ENCODE results near the gene TLR9. TPM values are rescaled to one million over a fixed set of nuclear protein-coding genes. Genes with fewer than 3 reads are reported as not detected.
A peak's percentile ranks its signal among the peaks of the same experiment; 100 is the strongest.

TLR9 gene
- total and polyA plus RNA-seq, 9 of the 15 experiments (the other 6 are each of a cell fraction or from before 2014, with no cell fraction given): not detected

DNA sequence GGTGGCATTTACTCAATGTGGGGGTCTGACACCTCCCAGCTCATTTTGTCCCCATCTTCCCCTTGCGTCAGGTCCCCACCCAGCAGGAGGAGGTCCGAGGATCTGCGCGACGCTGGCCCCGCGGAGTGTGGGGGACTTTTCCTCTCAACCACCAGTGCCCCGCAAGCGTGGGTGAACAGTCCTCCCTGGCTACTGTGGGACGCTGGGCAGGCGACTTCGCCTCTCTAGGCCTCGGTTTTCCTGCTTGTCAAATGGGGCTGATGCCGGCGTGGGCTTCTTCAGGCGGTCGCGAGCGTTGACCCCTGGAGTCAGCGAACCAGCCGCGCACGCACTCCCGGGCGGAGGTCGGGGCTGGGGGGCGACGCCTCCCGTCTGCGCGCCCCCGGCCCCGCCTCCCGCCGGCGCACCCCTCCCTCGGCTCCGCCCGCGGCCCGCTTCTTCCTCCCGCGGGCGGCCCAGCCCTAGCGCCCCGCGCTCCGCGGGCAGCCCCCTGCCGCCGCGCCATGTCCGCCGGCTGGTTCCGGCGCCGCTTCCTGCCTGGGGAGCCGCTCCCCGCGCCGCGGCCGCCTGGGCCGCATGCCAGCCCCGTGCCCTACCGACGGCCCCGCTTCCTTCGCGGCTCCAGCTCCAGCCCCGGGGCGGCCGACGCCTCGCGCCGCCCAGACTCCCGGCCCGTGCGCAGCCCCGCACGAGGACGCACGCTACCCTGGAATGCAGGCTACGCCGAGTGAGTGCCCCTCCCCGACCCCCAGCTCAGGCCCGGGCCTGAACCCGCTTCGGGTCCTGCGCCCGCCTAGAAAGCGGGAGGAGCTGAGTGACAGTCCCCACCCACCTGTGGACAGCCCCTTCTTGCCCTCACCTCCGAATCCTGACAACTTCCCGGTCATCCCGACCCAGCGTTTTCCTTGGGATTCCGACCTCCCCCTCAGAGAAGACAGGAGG, 20.1 kb upstream of the TLR9 start, which contains the start of gene PPM1M (continued):
- TF ChIP-seq, protein P1, sequence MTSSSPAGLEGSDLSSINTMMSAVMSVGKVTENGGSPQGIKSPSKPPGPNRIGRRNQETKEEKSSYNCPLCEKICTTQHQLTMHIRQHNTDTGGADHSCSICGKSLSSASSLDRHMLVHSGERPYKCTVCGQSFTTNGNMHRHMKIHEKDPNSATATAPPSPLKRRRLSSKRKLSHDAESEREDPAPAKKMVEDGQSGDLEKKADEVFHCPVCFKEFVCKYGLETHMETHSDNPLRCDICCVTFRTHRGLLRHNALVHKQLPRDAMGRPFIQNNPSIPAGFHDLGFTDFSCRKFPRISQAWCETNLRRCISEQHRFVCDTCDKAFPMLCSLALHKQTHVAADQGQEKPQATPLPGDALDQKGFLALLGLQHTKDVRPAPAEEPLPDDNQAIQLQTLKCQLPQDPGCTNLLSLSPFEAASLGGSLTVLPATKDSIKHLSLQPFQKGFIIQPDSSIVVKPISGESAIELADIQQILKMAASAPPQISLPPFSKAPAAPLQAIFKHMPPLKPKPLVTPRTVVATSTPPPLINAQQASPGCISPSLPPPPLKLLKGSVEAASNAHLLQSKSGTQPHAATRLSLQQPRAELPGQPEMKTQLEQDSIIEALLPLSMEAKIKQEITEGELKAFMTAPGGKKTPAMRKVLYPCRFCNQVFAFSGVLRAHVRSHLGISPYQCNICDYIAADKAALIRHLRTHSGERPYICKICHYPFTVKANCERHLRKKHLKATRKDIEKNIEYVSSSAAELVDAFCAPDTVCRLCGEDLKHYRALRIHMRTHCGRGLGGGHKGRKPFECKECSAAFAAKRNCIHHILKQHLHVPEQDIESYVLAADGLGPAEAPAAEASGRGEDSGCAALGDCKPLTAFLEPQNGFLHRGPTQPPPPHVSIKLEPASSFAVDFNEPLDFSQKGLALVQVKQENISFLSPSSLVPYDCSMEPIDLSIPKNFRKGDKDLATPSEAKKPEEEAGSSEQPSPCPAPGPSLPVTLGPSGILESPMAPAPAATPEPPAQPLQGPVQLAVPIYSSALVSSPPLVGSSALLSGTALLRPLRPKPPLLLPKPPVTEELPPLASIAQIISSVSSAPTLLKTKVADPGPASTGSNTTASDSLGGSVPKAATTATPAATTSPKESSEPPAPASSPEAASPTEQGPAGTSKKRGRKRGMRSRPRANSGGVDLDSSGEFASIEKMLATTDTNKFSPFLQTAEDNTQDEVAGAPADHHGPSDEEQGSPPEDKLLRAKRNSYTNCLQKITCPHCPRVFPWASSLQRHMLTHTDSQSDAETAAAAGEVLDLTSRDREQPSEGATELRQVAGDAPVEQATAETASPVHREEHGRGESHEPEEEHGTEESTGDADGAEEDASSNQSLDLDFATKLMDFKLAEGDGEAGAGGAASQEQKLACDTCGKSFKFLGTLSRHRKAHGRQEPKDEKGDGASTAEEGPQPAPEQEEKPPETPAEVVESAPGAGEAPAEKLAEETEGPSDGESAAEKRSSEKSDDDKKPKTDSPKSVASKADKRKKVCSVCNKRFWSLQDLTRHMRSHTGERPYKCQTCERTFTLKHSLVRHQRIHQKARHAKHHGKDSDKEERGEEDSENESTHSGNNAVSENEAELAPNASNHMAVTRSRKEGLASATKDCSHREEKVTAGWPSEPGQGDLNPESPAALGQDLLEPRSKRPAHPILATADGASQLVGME (CRISPR knock-in tag; IDR thresholded peaks at IDR 0.05): no peak
- TF ChIP-seq ZNF507 (tag; conservative IDR thresholded peaks at IDR 0.05) (no peak), KLF1 (tag; IDR thresholded peaks at IDR 0.05) (no peak), TEAD4 (IDR thresholded peaks at IDR 0.05; ENCODE audit: low read length) (peak; percentile 12; the same call in 1 of the 2 replicates), TEAD4 (CRISPR knock-in tag; IDR thresholded peaks at IDR 0.05; ENCODE audit: borderline replicate concordance) (no peak), NFXL1 (CRISPR knock-in tag; IDR thresholded peaks at IDR 0.05) (no peak)
- TF ChIP-seq, protein P2, sequence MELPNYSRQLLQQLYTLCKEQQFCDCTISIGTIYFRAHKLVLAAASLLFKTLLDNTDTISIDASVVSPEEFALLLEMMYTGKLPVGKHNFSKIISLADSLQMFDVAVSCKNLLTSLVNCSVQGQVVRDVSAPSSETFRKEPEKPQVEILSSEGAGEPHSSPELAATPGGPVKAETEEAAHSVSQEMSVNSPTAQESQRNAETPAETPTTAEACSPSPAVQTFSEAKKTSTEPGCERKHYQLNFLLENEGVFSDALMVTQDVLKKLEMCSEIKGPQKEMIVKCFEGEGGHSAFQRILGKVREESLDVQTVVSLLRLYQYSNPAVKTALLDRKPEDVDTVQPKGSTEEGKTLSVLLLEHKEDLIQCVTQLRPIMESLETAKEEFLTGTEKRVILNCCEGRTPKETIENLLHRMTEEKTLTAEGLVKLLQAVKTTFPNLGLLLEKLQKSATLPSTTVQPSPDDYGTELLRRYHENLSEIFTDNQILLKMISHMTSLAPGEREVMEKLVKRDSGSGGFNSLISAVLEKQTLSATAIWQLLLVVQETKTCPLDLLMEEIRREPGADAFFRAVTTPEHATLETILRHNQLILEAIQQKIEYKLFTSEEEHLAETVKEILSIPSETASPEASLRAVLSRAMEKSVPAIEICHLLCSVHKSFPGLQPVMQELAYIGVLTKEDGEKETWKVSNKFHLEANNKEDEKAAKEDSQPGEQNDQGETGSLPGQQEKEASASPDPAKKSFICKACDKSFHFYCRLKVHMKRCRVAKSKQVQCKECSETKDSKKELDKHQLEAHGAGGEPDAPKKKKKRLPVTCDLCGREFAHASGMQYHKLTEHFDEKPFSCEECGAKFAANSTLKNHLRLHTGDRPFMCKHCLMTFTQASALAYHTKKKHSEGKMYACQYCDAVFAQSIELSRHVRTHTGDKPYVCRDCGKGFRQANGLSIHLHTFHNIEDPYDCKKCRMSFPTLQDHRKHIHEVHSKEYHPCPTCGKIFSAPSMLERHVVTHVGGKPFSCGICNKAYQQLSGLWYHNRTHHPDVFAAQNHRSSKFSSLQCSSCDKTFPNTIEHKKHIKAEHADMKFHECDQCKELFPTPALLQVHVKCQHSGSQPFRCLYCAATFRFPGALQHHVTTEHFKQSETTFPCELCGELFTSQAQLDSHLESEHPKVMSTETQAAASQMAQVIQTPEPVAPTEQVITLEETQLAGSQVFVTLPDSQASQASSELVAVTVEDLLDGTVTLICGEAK (IDR thresholded peaks at IDR 0.05): no peak
- TF ChIP-seq, protein P2 (CRISPR knock-in tag; IDR thresholded peaks at IDR 0.05): no peak

Measured in K562 (cell line).